Osteoblast (primary cell): ENCODE results near the gene UCP1. TPM values are rescaled to one million over a fixed set of nuclear protein-coding genes. Genes with fewer than 3 reads are reported as not detected.

ENCODE experiments used
- DNase-seq: peaks from one replicate; pipeline ENCODE4 v3.0.0; 2011; ENCODE audit warnings: low spot score, mixed read lengths; ENCODE audit not compliant: insufficient read length; ENCODE audit errors: missing footprints
- H2AFZ ChIP-seq: 2 replicates; pipeline ENCODE4 v1.6.0; 2011; ENCODE audit warnings: mild to moderate bottlenecking, low read length
- H3K27ac ChIP-seq: 2 replicates; pipeline ENCODE4 v1.5.1; 2011; ENCODE audit warnings: mild to moderate bottlenecking, low read depth, low read length, moderate library complexity
- H3K27me3 ChIP-seq: 2 replicates; pipeline ENCODE4 v1.6.0; 2012; ENCODE audit warnings: mild to moderate bottlenecking, control low read depth, inconsistent platforms, low read length, moderate library complexity; ENCODE audit not compliant: insufficient read depth
- H3K36me3 ChIP-seq: 2 replicates; pipeline ENCODE4 v1.5.1; 2011; ENCODE audit warnings: mild to moderate bottlenecking, low read length, control low read depth, moderate library complexity; ENCODE audit not compliant: insufficient read depth
- H3K4me1 ChIP-seq: 2 replicates; pipeline ENCODE4 v1.5.1; 2011; ENCODE audit warnings: mild to moderate bottlenecking, low read length, control low read depth, moderate library complexity; ENCODE audit not compliant: insufficient read depth
- H3K4me2 ChIP-seq: 2 replicates; pipeline ENCODE4 v1.6.0; 2011; ENCODE audit warnings: mild to moderate bottlenecking, low read length; ENCODE audit not compliant: insufficient read depth
- H3K4me3 ChIP-seq: fragments of 200-600 bp; sonication (generic); 3 replicates; pipeline ENCODE4 v1.5.1; 2012; ENCODE audit warnings: mild to moderate bottlenecking, low read length, inconsistent platforms; ENCODE audit not compliant: insufficient read depth
- H3K79me2 ChIP-seq: 2 replicates; pipeline ENCODE4 v1.6.0; 2012; ENCODE audit warnings: mild to moderate bottlenecking, low read length, control low read depth, inconsistent platforms; ENCODE audit not compliant: insufficient read depth
- H3K9me3 ChIP-seq: 2 replicates; pipeline ENCODE4 v1.5.1; 2011; ENCODE audit warnings: low read depth, low read length, control low read depth
- H4K20me1 ChIP-seq: 2 replicates; pipeline ENCODE4 v1.6.0; 2012; ENCODE audit warnings: mild to moderate bottlenecking, low read length, control low read depth; ENCODE audit not compliant: insufficient read depth
- CTCF ChIP-seq: IDR thresholded peaks from 2 replicates; pipeline ENCODE4 v1.5.1; 2011; ENCODE audit warnings: mild to moderate bottlenecking, low read depth, low read length, moderate library complexity; ENCODE audit errors: extremely low read depth
- total RNA-seq: library from RNA; depleted of rRNA; stranded (reverse); fragments of >200 nt; gene quantifications from 2 replicates; pipeline ENCODE4 v1.2.3, GENCODE V29; 2012

UCP1 gene
- total RNA-seq, 1 donor, result not detected

DNA sequence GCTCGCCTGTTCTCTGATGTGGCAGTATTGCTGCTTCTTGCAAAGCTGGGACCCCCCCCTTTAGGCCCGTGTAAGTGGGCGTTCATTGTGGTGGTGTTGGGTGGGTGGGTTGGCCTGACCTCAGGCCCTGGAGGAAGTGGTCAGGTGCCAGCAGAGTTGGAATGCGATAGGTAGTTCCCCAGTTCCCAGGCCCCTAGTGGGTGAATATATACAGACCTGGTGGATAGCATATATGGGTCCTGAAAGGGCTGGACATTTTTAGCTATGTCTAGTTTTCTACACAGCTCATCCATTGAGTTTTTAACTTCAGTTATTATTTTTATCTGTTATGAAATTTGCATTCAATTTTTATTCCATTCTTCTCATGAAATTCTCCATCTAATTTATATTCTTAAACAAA lies 35.8 kb upstream of the UCP1 start:
- no peaks in the 10 kb centered on the region for H3K36me3 ChIP-seq
- H3K4me1 ChIP-seq, result no peaks in the 10 kb centered on the region
- TF ChIP-seq CTCF, result no peak

DNA sequence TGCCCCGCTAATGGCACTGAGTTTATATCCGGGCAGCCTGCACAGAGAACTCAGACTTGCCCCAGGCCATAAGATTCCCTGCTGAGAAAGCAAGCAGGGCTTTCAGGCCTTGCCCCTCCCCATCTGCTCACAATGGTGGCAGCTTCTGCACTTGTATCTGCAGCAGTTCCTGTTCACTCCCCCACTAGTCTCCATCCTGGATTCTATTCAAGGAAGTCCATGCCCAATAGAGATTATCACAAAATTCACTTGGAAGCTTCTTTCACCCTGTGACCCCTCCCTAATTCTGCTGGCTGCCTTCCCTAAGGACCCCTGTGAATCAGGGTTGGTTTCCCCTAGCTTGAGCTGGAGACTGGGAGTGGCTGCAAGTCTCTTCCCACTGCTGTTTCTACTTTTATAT lies 34.5 kb upstream of the UCP1 start:
- no peaks in the 10 kb centered on the region for H3K9me3 ChIP-seq
- DNase-seq, result no peak
- no peak overlapping the region for H3K27ac ChIP-seq
- H4K20me1 ChIP-seq, result no peaks in the 10 kb centered on the region
- no peaks in the 10 kb centered on the region for H3K4me1 ChIP-seq
- H3K4me3 ChIP-seq, result no peak overlapping the region
- TF ChIP-seq CTCF, result no peak
- no peak overlapping the region for H3K4me2 ChIP-seq
- no peaks in the 10 kb centered on the region for H3K36me3 ChIP-seq
- H3K27me3 ChIP-seq, result peaks cover 30% of the 10 kb centered on the region
- no peaks in the 10 kb centered on the region for H3K79me2 ChIP-seq
- H2AFZ ChIP-seq, result no peak overlapping the region

More for the DNA sequence above, 35.8 kb upstream of the UCP1 start:
- Histone ChIP-seq H4K20me1 (no peaks in the 10 kb centered on the region), H3K4me2 (no peak overlapping the region), H3K27ac (no peak overlapping the region), H3K79me2 (no peaks in the 10 kb centered on the region), H2AFZ (no peak overlapping the region), H3K27me3 (peaks cover 22% of the 10 kb centered on the region), H3K4me3 (no peak overlapping the region), H3K9me3 (no peaks in the 10 kb centered on the region)
- no peak for DNase-seq

DNA sequence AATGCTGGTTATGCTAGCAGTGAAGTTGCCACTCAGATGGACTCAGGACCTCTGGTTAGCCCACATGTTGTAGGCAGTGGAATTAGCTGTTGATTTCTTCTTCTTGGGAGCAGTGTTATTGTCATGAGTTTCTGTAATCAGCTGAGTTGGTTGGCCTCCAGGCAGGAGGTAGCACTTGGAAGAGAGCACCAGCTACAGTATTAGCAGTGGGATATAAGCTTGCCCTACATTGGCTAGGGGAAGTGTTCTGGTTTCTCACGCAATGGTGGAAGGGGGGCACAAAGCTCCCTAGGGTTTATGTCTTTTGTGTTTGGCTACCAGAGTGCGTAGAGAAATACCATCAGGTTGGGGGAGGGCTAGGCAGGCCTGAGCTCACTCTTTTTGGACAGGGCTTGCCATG lies 34.0 kb upstream of the UCP1 start:
- H3K27ac ChIP-seq, result no peak overlapping the region
- no peak for TF ChIP-seq CTCF
- no peaks in the 10 kb centered on the region for H3K79me2 ChIP-seq
- H3K4me3 ChIP-seq, result no peak overlapping the region
- DNase-seq, result no peak
- H3K4me2 ChIP-seq, result no peak overlapping the region
- no peaks in the 10 kb centered on the region for H3K9me3 ChIP-seq
- no peaks in the 10 kb centered on the region for H4K20me1 ChIP-seq
- peaks cover 35% of the 10 kb centered on the region for H3K27me3 ChIP-seq
- no peaks in the 10 kb centered on the region for H3K4me1 ChIP-seq
- no peak overlapping the region for H2AFZ ChIP-seq
- H3K36me3 ChIP-seq, result no peaks in the 10 kb centered on the region

DNA sequence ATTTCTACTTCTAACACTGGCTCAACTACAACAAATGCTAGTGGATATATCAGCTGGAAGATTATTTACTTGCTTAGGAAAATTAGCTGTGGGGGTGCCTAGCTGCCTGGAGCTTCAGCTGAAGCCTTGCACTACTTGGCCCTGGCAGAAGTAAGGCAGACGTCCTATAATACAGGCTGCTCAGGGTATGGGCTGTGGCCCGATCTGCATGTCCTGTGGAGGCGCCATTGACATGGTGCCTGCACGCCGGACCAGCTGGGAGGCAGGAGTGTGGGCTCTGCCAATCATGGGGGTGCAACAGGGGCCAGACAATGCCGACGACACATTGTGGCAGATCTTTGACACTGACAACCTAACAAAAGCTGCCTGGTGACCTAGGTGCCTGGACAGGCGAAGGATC lies 31.6 kb upstream of the UCP1 start:
- TF ChIP-seq CTCF, result no peak
- Histone ChIP-seq H3K79me2 (no peaks in the 10 kb centered on the region), H3K36me3 (no peaks in the 10 kb centered on the region), H3K4me1 (no peaks in the 10 kb centered on the region), H3K4me2 (no peak overlapping the region), H3K4me3 (no peak overlapping the region), H2AFZ (no peak overlapping the region), H4K20me1 (no peaks in the 10 kb centered on the region), H3K27ac (no peak overlapping the region), H3K9me3 (no peaks in the 10 kb centered on the region), H3K27me3 (peaks cover 35% of the 10 kb centered on the region)
- no peak for DNase-seq
